Liver (tissue), 9 donors: Measurements from ENCODE around the gene AP4S1. TPM values are rescaled to one million over a fixed set of nuclear protein-coding genes. Genes with fewer than 3 reads are reported as not detected.
A peak's percentile ranks its signal among the peaks of the same experiment; 100 is the strongest.

Source experiments
- DNase-seq: peaks from one replicate; pipeline ENCODE4 v3.0.0-alpha.2; 2017; ENCODE audit warnings: low spot score
- H3K27ac ChIP-seq, 2 donors: one replicate each; pipeline ENCODE4 v1.7.0; 2013; ENCODE audit warnings: inconsistent platforms in 2 of 2, low read length in 2 of 2, control low read depth in 1 of 2, low read depth in 1 of 2, mild to moderate bottlenecking in 1 of 2
- H3K27me3 ChIP-seq, 4 donors: one replicate each; pipeline versions ENCODE4 v1.6.1 to v1.7.0; 2013; ENCODE audit warnings: low read length in 3 of 4, inconsistent platforms in 1 of 4, mild to moderate bottlenecking in 1 of 4, moderate library complexity in 1 of 4; ENCODE audit not compliant: control insufficient read depth in 4 of 4, insufficient read depth in 4 of 4
- H3K36me3 ChIP-seq, 4 donors: one replicate each; pipeline versions ENCODE4 v1.6.1 to v1.7.0; 2013; ENCODE audit warnings: low read length in 3 of 4, mild to moderate bottlenecking in 3 of 4, low read depth in 1 of 4, moderate library complexity in 1 of 4; ENCODE audit not compliant: control insufficient read depth in 4 of 4, insufficient read depth in 3 of 4
- H3K4me1 ChIP-seq, 4 donors: one replicate each; pipeline versions ENCODE4 v1.6.1 to v1.7.0; 2013; ENCODE audit warnings: low read length in 3 of 4, mild to moderate bottlenecking in 3 of 4, moderate library complexity in 1 of 4; ENCODE audit not compliant: control insufficient read depth in 4 of 4, insufficient read depth in 4 of 4
- H3K4me3 ChIP-seq, 3 donors: one replicate each; pipeline versions ENCODE4 v1.6.1 to v1.7.0; 2013; ENCODE audit warnings: low read length in 3 of 3, control low read depth in 1 of 3, low read depth in 1 of 3, mild to moderate bottlenecking in 1 of 3
- H3K9ac ChIP-seq, 2 donors: one replicate each; pipeline ENCODE4 v1.7.0; 2013; ENCODE audit warnings: low read length in 2 of 2, mild to moderate bottlenecking in 2 of 2, moderate library complexity in 2 of 2, control low read depth in 1 of 2, low read depth in 1 of 2
- H3K9me3 ChIP-seq, 4 donors: one replicate each; pipeline versions ENCODE4 v1.6.1 to v1.7.0; 2013; ENCODE audit warnings: low read length in 3 of 4; ENCODE audit not compliant: control insufficient read depth in 4 of 4
- CTCF ChIP-seq: fragments of 150-350 bp; IDR thresholded peaks from 2 replicates; pipeline ENCODE4 v1.5.1; 2017; ENCODE audit warnings: improper control_type of control experiment, low read depth, low read length; ENCODE audit not compliant: missing input control
- EGR1 ChIP-seq, 2 donors: IDR thresholded peaks; 2 replicates each; pipeline ENCODE4 v1.6.1; 2016 to 2018; ENCODE audit warnings: antibody characterized with exemption in 2 of 2, low read depth in 2 of 2
- FOXA1 ChIP-seq: IDR thresholded peaks from 2 replicates; pipeline ENCODE4 v1.6.1; 2016; ENCODE audit warnings: antibody characterized with exemption
- FOXA2 ChIP-seq: IDR thresholded peaks from 2 replicates; pipeline ENCODE4 v1.6.1; 2016; ENCODE audit warnings: antibody characterized with exemption
- HNF4A ChIP-seq, 2 donors: conservative IDR thresholded peaks; 2 replicates each; pipeline ENCODE4 v1.6.1; 2016; ENCODE audit warnings: antibody characterized with exemption in 2 of 2, mild to moderate bottlenecking in 2 of 2
- HNF4G ChIP-seq: IDR thresholded peaks from 2 replicates; pipeline ENCODE4 v1.6.1; 2016; ENCODE audit warnings: antibody characterized with exemption
- JUND ChIP-seq, 2 donors: IDR thresholded peaks; 2 replicates each; pipeline ENCODE4 v1.6.1; 2016; ENCODE audit warnings: antibody characterized with exemption in 2 of 2
- MAX ChIP-seq: IDR thresholded peaks from 2 replicates; pipeline ENCODE4 v1.6.1; 2016; ENCODE audit warnings: antibody characterized with exemption
- NR2F2 ChIP-seq: IDR thresholded peaks from 2 replicates; pipeline ENCODE4 v1.6.1; 2016; ENCODE audit warnings: antibody characterized with exemption
- RAD21 ChIP-seq, 2 donors: IDR thresholded peaks; 2 replicates each; pipeline ENCODE4 v1.6.1; 2016; ENCODE audit warnings: antibody characterized with exemption in 2 of 2, mild to moderate bottlenecking in 2 of 2
- REST ChIP-seq: IDR thresholded peaks from 2 replicates; pipeline ENCODE4 v1.6.1; 2016; ENCODE audit warnings: antibody characterized with exemption, mild to moderate bottlenecking
- RXRA ChIP-seq, 2 donors: IDR thresholded peaks; 2 replicates each; pipeline ENCODE4 v1.6.1; 2017 to 2018; ENCODE audit warnings: antibody characterized with exemption in 2 of 2, mild to moderate bottlenecking in 1 of 2
- SP1 ChIP-seq: IDR thresholded peaks from 2 replicates; pipeline ENCODE4 v1.6.1; 2018; ENCODE audit warnings: antibody characterized with exemption, mild to moderate bottlenecking
- TAF1 ChIP-seq: conservative IDR thresholded peaks from 2 replicates; pipeline ENCODE4 v1.6.1; 2016; ENCODE audit warnings: antibody characterized with exemption, mild to moderate bottlenecking
- YY1 ChIP-seq: IDR thresholded peaks from 2 replicates; pipeline ENCODE4 v1.6.1; 2016; ENCODE audit warnings: antibody characterized with exemption, mild to moderate bottlenecking
- ZBTB33 ChIP-seq: IDR thresholded peaks from 2 replicates; pipeline ENCODE4 v1.6.1; 2016; ENCODE audit warnings: antibody characterized with exemption
- WGBS: extraction: QIAGEN DNeasy Blood & Tissue Kit; methylation state at CpG from one replicate; pipeline ENCODE4 v1.1.7; 2013; 5-methylcytosine and 5-hydroxymethylcytosine counted together
- polyA plus RNA-seq, 2 donors: library from polyadenylated mRNA; stranded (reverse) in 1 of 2; unstranded in 1 of 2; fragments of 200-250 nt in 1 of 2; fragments of >200 nt in 1 of 2; fragmentation: Nextera tagmentation in 1 of 2; extraction: Ambion mirVana in 1 of 2; gene quantifications; one replicate each; pipeline versions ENCODE4 v1.2.1 to v1.2.3, GENCODE V29; 2013 to 2015
- total RNA-seq, 2 donors: library from RNA; depleted of rRNA; stranded (reverse); fragments of >200 nt; gene quantifications; one replicate each; pipeline ENCODE4 v1.2.3, GENCODE V29; 2014
- TF ChIP-seq, protein P1 (sequence below): IDR thresholded peaks from 2 replicates; pipeline ENCODE4 v1.6.1; 2016; ENCODE audit warnings: antibody characterized with exemption
- donor health status: healthy.
- donor health status: healthy.
- donor health status: healthy.
- donor health status: healthy.
- donor health status: healthy.

Gene AP4S1
- total and polyA plus RNA-seq, 4 donors = 1.3 to 4.3 (median 1.7) TPM

DNA sequence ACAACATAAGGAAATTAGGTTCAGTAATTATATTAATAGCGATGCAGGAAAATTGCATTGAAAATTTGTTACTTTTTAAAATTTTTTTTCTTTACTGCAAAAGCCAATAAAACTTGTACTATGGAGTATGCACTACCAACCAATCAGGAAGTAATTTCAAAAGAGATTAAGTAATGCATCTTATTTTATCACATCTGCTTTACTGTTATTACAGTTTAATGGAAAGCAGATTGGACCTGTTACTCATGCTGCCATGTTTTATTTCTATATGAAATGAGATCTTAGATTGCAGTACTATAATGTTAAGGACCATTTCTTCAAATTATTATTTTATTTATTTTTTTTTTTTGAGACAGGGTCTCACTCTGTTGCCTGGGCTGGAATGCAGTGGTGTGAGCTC, 2.4 kb downstream of the AP4S1 start:
- H3K27ac ChIP-seq = peak overlapping the region in 1 of 2 donors; percentile 99
- peaks cover 0 to 27% (median 3%) of the 10 kb centered on the region in 4 donors for H3K4me1 ChIP-seq
- DNase-seq = no peak
- H3K9me3 ChIP-seq = no peaks in the 10 kb centered on the region
- WGBS = 96% methylated on average over 1 of the region's 1 CpG
- H3K4me3 ChIP-seq = no peak overlapping the region
- no peaks in the 10 kb centered on the region for H3K27me3 ChIP-seq
- H3K36me3 ChIP-seq = no peaks in the 10 kb centered on the region
- TF ChIP-seq EGR1 (IDR thresholded peaks at IDR 0.05; ENCODE audit: low read depth in 2 of 2) = no peak
- no peak for TF ChIP-seq SP1
- no peak for TF ChIP-seq FOXA2
- TF ChIP-seq HNF4G = no peak
- TF ChIP-seq, protein P1, sequence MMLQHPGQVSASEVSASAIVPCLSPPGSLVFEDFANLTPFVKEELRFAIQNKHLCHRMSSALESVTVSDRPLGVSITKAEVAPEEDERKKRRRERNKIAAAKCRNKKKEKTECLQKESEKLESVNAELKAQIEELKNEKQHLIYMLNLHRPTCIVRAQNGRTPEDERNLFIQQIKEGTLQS = no peak
- TF ChIP-seq JUND (IDR thresholded peaks at IDR 0.05) = no peak
- TF ChIP-seq RXRA (IDR thresholded peaks at IDR 0.05) = no peak
- no peak for TF ChIP-seq HNF4A (conservative IDR thresholded peaks at IDR 0.05)
- TF ChIP-seq ZBTB33 = no peak
- TF ChIP-seq NR2F2 = no peak
- no peak for TF ChIP-seq CTCF
- TF ChIP-seq RAD21 (IDR thresholded peaks at IDR 0.05) = no peak
- TF ChIP-seq FOXA1 = no peak
- no peak for TF ChIP-seq MAX
- TF ChIP-seq REST = no peak
- no peak for TF ChIP-seq YY1
- no peak for TF ChIP-seq TAF1
- H3K9ac ChIP-seq = no peak overlapping the region
